ENCODE data around the gene MSL1. TPM values are rescaled to one million over a fixed set of nuclear protein-coding genes. Genes with fewer than 3 reads are reported as not detected.

MSL1 gene
- total and polyA plus RNA-seq, 9 of the 15 experiments (the other 6 are each of a cell fraction or from before 2014, with no cell fraction given), result 13.8 to 120 (median 61.9) TPM

DNA sequence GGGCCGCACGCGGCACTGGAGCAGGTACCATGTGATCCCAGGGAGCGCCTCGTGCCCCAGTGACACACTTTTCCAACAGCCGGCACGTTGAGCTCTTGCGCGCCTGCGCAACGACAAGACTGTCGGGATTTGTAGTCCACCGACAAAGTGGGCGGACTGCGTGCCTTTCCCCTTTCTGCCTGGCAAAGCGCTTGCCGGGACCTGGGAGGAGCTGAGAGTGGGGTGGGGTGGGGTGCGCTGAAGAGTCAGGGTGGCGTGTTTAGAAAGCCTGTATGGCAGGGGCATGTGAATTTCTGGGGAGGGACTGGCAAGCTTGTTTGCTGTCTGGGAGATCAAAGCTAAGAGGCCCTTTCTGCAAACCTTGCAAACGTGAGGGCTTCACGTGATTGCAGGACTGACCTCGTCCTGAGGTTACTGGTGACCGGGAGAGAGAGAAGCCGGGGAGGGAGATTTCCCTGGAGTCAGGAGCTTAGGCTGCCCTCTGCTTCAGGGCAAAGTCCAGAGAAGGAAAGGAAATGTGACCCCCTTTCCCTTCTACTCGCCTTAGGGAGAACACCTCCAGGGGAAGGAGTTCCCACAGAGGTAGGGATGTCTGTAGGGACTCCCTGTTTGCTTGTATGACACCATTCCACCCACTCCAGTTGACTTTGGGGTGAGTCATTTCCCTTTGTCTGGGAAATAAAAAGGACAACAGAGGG is 21.0 kb upstream of the MSL1 start:
- peak; percentile 82 to 99 (median 88) for DNase-seq (ENCODE audit: extremely low read depth in 1 of 4, low spot score in 3 of 4)
- ChIA-PET CTCF (ENCODE audit: low intra/inter-chr PET ratio) (interaction anchor here (0.6 kb wide), 1 partner anchor 16 kb away, joined by 3 read pairs; no protein-coding TSS in a partner anchor), POLR2A (interaction anchor here (0.6 to 5.6 kb wide), 16 partner anchors 9 to 453 kb away, joined by 3 to 66 read pairs (median 4); partner anchors contain the start of genes CASC3 and CSF3)
- intact Hi-C loops (cut with micrococcal nuclease) (no loop called here), in situ Hi-C loops (cut with MboI) (no loop called here)
- under 1% methylated on average over 24 of the region's 25 CpGs for WGBS (ENCODE audit: insufficient coverage, low coverage, missing lambda C conversion rate)
- peak overlapping the region; percentile 78 for H3K27ac ChIP-seq (ENCODE audit: extremely low read depth, low read depth, low read length)
- peaks cover 28% of the 10 kb centered on the region for H3K79me2 ChIP-seq (ENCODE audit: control insufficient read depth, insufficient read depth, low read length)
- peak overlapping the region; percentile 53 for H3K4me3 ChIP-seq
- peak overlapping the region; percentile 91 for H2AFZ ChIP-seq (ENCODE audit: low read depth, low read length)
- H4K20me1 ChIP-seq (replicated peaks; ENCODE audit: control insufficient read depth, insufficient read depth, low read length), result no peaks in the 10 kb centered on the region
- peak; percentile 75 for ATAC-seq
- peak overlapping the region; percentile 96 for H3K4me2 ChIP-seq (ENCODE audit: insufficient read depth, low read length)
- peaks cover 29% of the 10 kb centered on the region; the same call in 2 of the 3 replicates for H3K36me3 ChIP-seq (ENCODE audit: control insufficient read depth, insufficient read depth, low read length)
- peaks cover 4% of the 10 kb centered on the region for H3K9me1 ChIP-seq (ENCODE audit: control insufficient read depth, insufficient read depth, low read length)
- no peaks in the 10 kb centered on the region for H3K27me3 ChIP-seq (ENCODE audit: control insufficient read depth in 2 of 2, insufficient read depth in 2 of 2, low read length in 2 of 2)
- peak; percentile 98 for FAIRE-seq
- H3K4me1 ChIP-seq (replicated peaks in 1 of 2; ENCODE audit: control insufficient read depth in 2 of 2, insufficient read depth in 2 of 2, low read length in 2 of 2), result peaks cover 47 to 48% of the 10 kb centered on the region in 2 experiments
- BruUV-seq (replicated peaks), result TSS peak; percentile 93
- no peaks in the 10 kb centered on the region for H3K9me3 ChIP-seq (replicated peaks; ENCODE audit: control insufficient read depth, insufficient read depth, low read depth, low read length)
- peak overlapping the region; percentile 63 to 95 for H3K9ac ChIP-seq (ENCODE audit: insufficient read depth in 1 of 2, low read depth in 2 of 2, low read length in 2 of 2)
- no peak for TF ChIP-seq TGIF2 (CRISPR knock-in tag; IDR thresholded peaks at IDR 0.05)
- TF ChIP-seq MEF2D (tag; conservative IDR thresholded peaks at IDR 0.05; ENCODE audit: low read depth), result 0 out of 2 replicates have a peak, but pooled peaks have one; percentile 13
- TF ChIP-seq PURB (CRISPR knock-in tag; IDR thresholded peaks at IDR 0.05; ENCODE audit: low read depth), result no peak
- peak; percentile 48; the same call in 1 of the 2 replicates for TF ChIP-seq ZNF316 (IDR thresholded peaks at IDR 0.05)
- TF ChIP-seq, protein P1, sequence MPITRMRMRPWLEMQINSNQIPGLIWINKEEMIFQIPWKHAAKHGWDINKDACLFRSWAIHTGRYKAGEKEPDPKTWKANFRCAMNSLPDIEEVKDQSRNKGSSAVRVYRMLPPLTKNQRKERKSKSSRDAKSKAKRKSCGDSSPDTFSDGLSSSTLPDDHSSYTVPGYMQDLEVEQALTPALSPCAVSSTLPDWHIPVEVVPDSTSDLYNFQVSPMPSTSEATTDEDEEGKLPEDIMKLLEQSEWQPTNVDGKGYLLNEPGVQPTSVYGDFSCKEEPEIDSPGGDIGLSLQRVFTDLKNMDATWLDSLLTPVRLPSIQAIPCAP (CRISPR knock-in tag; IDR thresholded peaks at IDR 0.05; ENCODE audit: borderline replicate concordance), result 0 out of 2 replicates have a peak, but pooled peaks have one; percentile 23
- no peak for TF ChIP-seq SNRNP70 (optimal IDR thresholded peaks at IDR 0.05; ENCODE audit: low read depth, low read length)
- no peak for TF ChIP-seq ZNF133 (CRISPR knock-in tag; IDR thresholded peaks at IDR 0.05)
- TF ChIP-seq ZNF57 (CRISPR knock-in tag; IDR thresholded peaks at IDR 0.05), result no peak
- TF ChIP-seq, protein P2, sequence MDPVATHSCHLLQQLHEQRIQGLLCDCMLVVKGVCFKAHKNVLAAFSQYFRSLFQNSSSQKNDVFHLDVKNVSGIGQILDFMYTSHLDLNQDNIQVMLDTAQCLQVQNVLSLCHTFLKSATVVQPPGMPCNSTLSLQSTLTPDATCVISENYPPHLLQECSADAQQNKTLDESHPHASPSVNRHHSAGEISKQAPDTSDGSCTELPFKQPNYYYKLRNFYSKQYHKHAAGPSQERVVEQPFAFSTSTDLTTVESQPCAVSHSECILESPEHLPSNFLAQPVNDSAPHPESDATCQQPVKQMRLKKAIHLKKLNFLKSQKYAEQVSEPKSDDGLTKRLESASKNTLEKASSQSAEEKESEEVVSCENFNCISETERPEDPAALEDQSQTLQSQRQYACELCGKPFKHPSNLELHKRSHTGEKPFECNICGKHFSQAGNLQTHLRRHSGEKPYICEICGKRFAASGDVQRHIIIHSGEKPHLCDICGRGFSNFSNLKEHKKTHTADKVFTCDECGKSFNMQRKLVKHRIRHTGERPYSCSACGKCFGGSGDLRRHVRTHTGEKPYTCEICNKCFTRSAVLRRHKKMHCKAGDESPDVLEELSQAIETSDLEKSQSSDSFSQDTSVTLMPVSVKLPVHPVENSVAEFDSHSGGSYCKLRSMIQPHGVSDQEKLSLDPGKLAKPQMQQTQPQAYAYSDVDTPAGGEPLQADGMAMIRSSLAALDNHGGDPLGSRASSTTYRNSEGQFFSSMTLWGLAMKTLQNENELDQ (CRISPR knock-in tag; IDR thresholded peaks at IDR 0.05; ENCODE audit: borderline replicate concordance), result no peak
- peak; percentile 54 to 71; a peak in 3 of 4 replicates for TF ChIP-seq SIX5 (IDR thresholded peaks at IDR 0.05; ENCODE audit: borderline replicate concordance in 1 of 2, insufficient read depth in 1 of 2, low read depth in 1 of 2, low read length in 2 of 2)
- TF ChIP-seq ZFPM2 (CRISPR knock-in tag; IDR thresholded peaks at IDR 0.05), result no peak
- TF ChIP-seq EP400 (IDR thresholded peaks at IDR 0.05), result peak; percentile 96; the same call in 1 of the 2 replicates
- TF ChIP-seq SAFB (IDR thresholded peaks at IDR 0.05; ENCODE audit: borderline replicate concordance, low read depth, low read length), result no peak
